Ramos (cell line): Measurements from ENCODE around the gene ARPP19.
"Not testable (repeated sequence)": the region's sequence is repeated elsewhere in the genome, so short reads cannot be mapped to it uniquely, and the experiment has no call there.

Source experiments
- in situ Hi-C: fragments of 300-500 bp; cut with MboI; formaldehyde crosslinking; loops from one replicate; pipeline ENCODE4 v1.14.3; 2022; ENCODE audit warnings: low sequenced_read_pairs; ENCODE audit not compliant: unreplicated experiment

The ARPP19 gene

GRCh38 chr15:52517014-52517413 is 51.8 kb downstream of the ARPP19 start:
- in situ Hi-C loops = no loop called here

- in situ Hi-C loops = no loop called here
Measured at GRCh38 chr15:52515343-52515742, 53.5 kb downstream of the ARPP19 start.

GRCh38 chr15:52514482-52514881 is 54.3 kb downstream of the ARPP19 start:
- in situ Hi-C loops = no loop called here

- in situ Hi-C loops = not testable (repeated sequence)
Measured at GRCh38 chr15:52512869-52513268, 56.0 kb downstream of the ARPP19 start.

- in situ Hi-C loops = no loop called here
Measured at GRCh38 chr15:52511084-52511483, 57.7 kb downstream of the ARPP19 start.

- in situ Hi-C loops = no loop called here
Measured at GRCh38 chr15:52509500-52510245, 59.2 kb downstream of the ARPP19 start.

- in situ Hi-C loops = no loop called here
Measured at GRCh38 chr15:52506549-52506948, 62.3 kb downstream of the ARPP19 start.

- in situ Hi-C loops = no loop called here
Measured at GRCh38 chr15:52505151-52505550, 63.7 kb downstream of the ARPP19 start.

- in situ Hi-C loops = no loop called here
Measured at GRCh38 chr15:52503788-52504496, 64.9 kb downstream of the ARPP19 start.

GRCh38 chr15:52502608-52503007 is 66.2 kb downstream of the ARPP19 start:
- in situ Hi-C loops = no loop called here

GRCh38 chr15:52499506-52499905 is 69.3 kb downstream of the ARPP19 start:
- in situ Hi-C loops = no loop called here

- in situ Hi-C loops = no loop called here
Measured at GRCh38 chr15:52498706-52499105, 70.1 kb downstream of the ARPP19 start.
